HEK293T (cell line): ENCODE measurements around the gene SMC3.

Source experiments
- CTCF ChIA-PET: fragments of 350-600 bp; formaldehyde crosslinking; extraction: SDS; loops from one replicate; lab custom pipeline; 2021; ENCODE audit warnings: antibody characterized with exemption, inconsistent platforms; lab: Yijun Ruan, JAX
- POLR2A ChIA-PET: fragments of 350-600 bp; formaldehyde crosslinking; extraction: SDS; loops from one replicate; lab custom pipeline; 2020; ENCODE audit warnings: antibody characterized with exemption, inconsistent platforms; lab: Yijun Ruan, JAX
- DNase-seq: peaks from one replicate; pipeline ENCODE4 v3.0.0; 2012; ENCODE audit warnings: mixed read lengths; ENCODE audit errors: extremely low spot score
- ARNT ChIP-seq: fragments of 450-650 bp; IDR thresholded peaks from 2 replicates; pipeline ENCODE4 v1.6.1; 2017; ENCODE audit warnings: mild to moderate bottlenecking
- BHLHE40 ChIP-seq: fragments of 450-650 bp; IDR thresholded peaks from 2 replicates; pipeline ENCODE4 v1.6.1; 2016; ENCODE audit warnings: mild to moderate bottlenecking, moderate library complexity, borderline replicate concordance
- CTBP1 ChIP-seq: fragments of 450-650 bp; IDR thresholded peaks from 2 replicates; pipeline ENCODE4 v1.6.1; 2016; ENCODE audit warnings: borderline replicate concordance
- ELF4 ChIP-seq: fragments of 450-650 bp; IDR thresholded peaks from 2 replicates; pipeline ENCODE4 v1.6.1; 2017; ENCODE audit warnings: antibody characterized with exemption
- FOXA1 ChIP-seq: fragments of 450-650 bp; IDR thresholded peaks from 2 replicates; pipeline ENCODE4 v1.6.1; 2016; ENCODE audit warnings: mild to moderate bottlenecking
- FOXK2 ChIP-seq: fragments of 450-650 bp; IDR thresholded peaks from 2 replicates; pipeline ENCODE4 v1.6.1; 2016; ENCODE audit warnings: mild to moderate bottlenecking
- FOXM1 ChIP-seq: fragments of 450-650 bp; IDR thresholded peaks from 2 replicates; pipeline ENCODE4 v1.6.1; 2017; ENCODE audit warnings: mild to moderate bottlenecking, borderline replicate concordance
- HDGF ChIP-seq: fragments of 450-650 bp; IDR thresholded peaks from 2 replicates; pipeline ENCODE4 v1.6.1; 2017; ENCODE audit warnings: antibody characterized with exemption, borderline replicate concordance
- L3MBTL2 ChIP-seq: fragments of 450-650 bp; conservative IDR thresholded peaks from 2 replicates; pipeline ENCODE4 v1.6.1; 2016; ENCODE audit warnings: mild to moderate bottlenecking
- LEF1 ChIP-seq: fragments of 450-650 bp; IDR thresholded peaks from 2 replicates; pipeline ENCODE4 v1.6.1; 2017; ENCODE audit warnings: mild to moderate bottlenecking, borderline replicate concordance
- NFRKB ChIP-seq: fragments of 450-650 bp; IDR thresholded peaks from 2 replicates; pipeline ENCODE4 v1.6.1; 2016; ENCODE audit warnings: mild to moderate bottlenecking, moderate library complexity
- SP1 ChIP-seq: fragments of 450-650 bp; IDR thresholded peaks from 2 replicates; pipeline ENCODE4 v1.6.1; 2017
- SUZ12 ChIP-seq: fragments of 450-650 bp; IDR thresholded peaks from 2 replicates; pipeline ENCODE4 v1.6.1; 2016; ENCODE audit warnings: mild to moderate bottlenecking
- TARDBP ChIP-seq: fragments of 450-650 bp; IDR thresholded peaks from 2 replicates; pipeline ENCODE4 v1.6.1; 2016
- ZNF384 ChIP-seq: fragments of 450-650 bp; IDR thresholded peaks from 2 replicates; pipeline ENCODE4 v1.6.1; 2016
- TF ChIP-seq, protein P1 (sequence below): fragments of 450-650 bp; IDR thresholded peaks from 2 replicates; pipeline ENCODE4 v1.6.1; 2016

SMC3 gene

GRCh38 chr10:110615057-110615747, 47.7 kb downstream of the SMC3 start:
- TF ChIP-seq, protein P1, sequence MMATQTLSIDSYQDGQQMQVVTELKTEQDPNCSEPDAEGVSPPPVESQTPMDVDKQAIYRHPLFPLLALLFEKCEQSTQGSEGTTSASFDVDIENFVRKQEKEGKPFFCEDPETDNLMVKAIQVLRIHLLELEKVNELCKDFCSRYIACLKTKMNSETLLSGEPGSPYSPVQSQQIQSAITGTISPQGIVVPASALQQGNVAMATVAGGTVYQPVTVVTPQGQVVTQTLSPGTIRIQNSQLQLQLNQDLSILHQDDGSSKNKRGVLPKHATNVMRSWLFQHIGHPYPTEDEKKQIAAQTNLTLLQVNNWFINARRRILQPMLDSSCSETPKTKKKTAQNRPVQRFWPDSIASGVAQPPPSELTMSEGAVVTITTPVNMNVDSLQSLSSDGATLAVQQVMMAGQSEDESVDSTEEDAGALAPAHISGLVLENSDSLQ = no peak
- TF ChIP-seq FOXK2 = no peak
- no peak for TF ChIP-seq SP1
- TF ChIP-seq TARDBP = no peak
- no peak for TF ChIP-seq LEF1
- no peak for TF ChIP-seq ELF4
- POLR2A ChIA-PET = no interaction called here
- no peak for DNase-seq
- CTCF ChIA-PET = interaction anchor here (1.6 kb wide), 1 partner anchor 66 kb away, joined by 4 read pairs; no protein-coding TSS in a partner anchor

- ChIA-PET CTCF (interaction anchor here (0.5 to 0.6 kb wide), 2 partner anchors 65 to 113 kb away, joined by 3 to 4 read pairs; no protein-coding TSS in a partner anchor), POLR2A (interaction anchor here (1.6 kb wide), 1 partner anchor 30 kb away, joined by 3 read pairs; no protein-coding TSS in a partner anchor)
- no peak for TF ChIP-seq ARNT
- no peak for TF ChIP-seq SUZ12
- no peak for TF ChIP-seq FOXK2
- DNase-seq = no peak
Measured at GRCh38 chr10:110616493-110617033, 49.1 kb downstream of the SMC3 start.

DNA sequence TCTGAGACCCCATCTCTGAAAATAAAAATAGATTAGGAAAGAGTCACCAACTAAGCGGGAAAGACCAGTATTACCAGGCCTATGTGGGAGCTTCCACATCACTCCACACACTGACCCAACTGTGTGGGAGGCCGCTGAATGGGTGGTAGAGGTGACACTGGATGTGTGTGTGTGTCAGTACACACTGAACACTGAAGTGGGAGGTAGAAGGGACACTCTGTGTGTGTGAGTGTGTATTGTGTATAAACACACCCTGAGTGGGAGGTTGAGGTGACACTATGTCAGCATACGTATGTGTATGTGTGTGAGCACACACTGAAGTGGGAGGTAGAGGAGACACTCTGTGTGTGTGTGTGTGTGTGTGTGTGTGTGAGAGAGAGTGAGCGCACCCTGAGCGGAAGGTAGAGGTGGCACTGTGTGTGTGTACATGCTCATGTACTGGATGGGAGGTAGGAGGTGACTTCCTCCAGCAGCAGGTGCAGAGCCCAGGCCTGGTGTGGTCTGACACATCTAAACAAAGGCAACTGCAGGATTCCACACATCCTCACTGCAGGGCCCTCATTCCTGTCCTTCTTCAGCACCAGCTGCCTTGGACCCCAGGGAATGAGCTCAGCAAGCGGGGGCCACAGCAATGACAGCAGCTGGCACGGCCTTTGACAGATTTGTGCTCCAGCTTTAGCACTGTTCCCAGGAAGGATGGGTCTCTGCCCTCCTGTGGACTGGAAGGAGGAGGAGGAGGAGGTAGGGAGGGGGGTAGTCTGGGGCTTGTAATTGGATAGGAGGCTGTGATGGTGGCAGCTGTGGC, 50.1 kb downstream of the SMC3 start:
- DNase-seq = no peak
- POLR2A ChIA-PET = interaction anchor here (1.6 kb wide), 1 partner anchor 29 kb away, joined by 3 read pairs; no protein-coding TSS in a partner anchor
- CTCF ChIA-PET = interaction anchor here (0.5 to 1.3 kb wide), 3 partner anchors 9 to 127 kb away, joined by 3 read pairs; no protein-coding TSS in a partner anchor
- TF ChIP-seq ARNT (no peak), NFRKB (no peak), CTBP1 (no peak), FOXK2 (no peak), FOXA1 (no peak), TARDBP (no peak), L3MBTL2 (no peak), SP1 (no peak), HDGF (no peak), ZNF384 (no peak), BHLHE40 (no peak), LEF1 (no peak), ELF4 (no peak), FOXM1 (no peak), SUZ12 (no peak)
- TF ChIP-seq, protein P1 = no peak

DNA sequence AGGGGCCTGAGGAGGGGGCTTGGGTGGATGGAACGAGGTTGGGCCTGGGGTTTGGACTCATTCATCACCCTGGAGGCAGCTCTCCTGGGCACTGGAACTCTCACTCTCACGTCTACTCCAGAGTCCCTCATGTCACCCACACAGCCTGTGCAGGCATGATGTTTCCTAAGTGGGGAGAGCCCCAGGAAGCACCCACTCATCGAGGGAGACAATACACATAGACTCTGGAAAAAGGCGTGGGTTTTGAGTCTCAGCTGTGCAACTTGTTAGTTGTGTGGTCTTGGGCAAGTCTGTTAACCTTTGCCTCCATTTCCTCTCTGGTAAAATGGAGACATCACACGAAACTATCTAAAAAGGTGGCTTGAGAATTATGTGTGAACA, 50.7 kb downstream of the SMC3 start:
- TF ChIP-seq FOXK2 = no peak
- TF ChIP-seq TARDBP = no peak
- TF ChIP-seq LEF1 = no peak
- CTCF ChIA-PET = interaction anchor here (0.7 to 1.3 kb wide), 2 partner anchors 9 to 126 kb away, joined by 3 read pairs; no protein-coding TSS in a partner anchor
- POLR2A ChIA-PET = interaction anchor here (1.6 kb wide), 1 partner anchor 28 kb away, joined by 3 read pairs; no protein-coding TSS in a partner anchor
- DNase-seq = no peak

- CTCF ChIA-PET = interaction anchor here (0.7 to 1.2 kb wide), 3 partner anchors 9 to 53 kb away, joined by 3 to 5 read pairs (median 3); no protein-coding TSS in a partner anchor
- TF ChIP-seq HDGF (no peak), FOXM1 (no peak), SUZ12 (no peak), BHLHE40 (no peak), ZNF384 (no peak), FOXA1 (no peak), NFRKB (no peak), L3MBTL2 (no peak), ELF4 (no peak), FOXK2 (no peak), LEF1 (no peak), SP1 (no peak), TARDBP (no peak), ARNT (no peak), CTBP1 (no peak)
- TF ChIP-seq, protein P1 = no peak
- POLR2A ChIA-PET = interaction anchor here (1.0 kb wide), 1 partner anchor 25 kb away, joined by 4 read pairs; the partner anchor contains the start of gene RBM20
- DNase-seq = no peak
Measured at GRCh38 chr10:110619514-110620397, 52.3 kb downstream of the SMC3 start.
